Glutamatergic neuron (in vitro differentiated cells): ENCODE measurements around the gene DMRT1. TPM values are rescaled to one million over a fixed set of nuclear protein-coding genes. Genes with fewer than 3 reads are reported as not detected.

Experiments
- DNase-seq: peaks from one replicate; pipeline ENCODE4 v3.0.0; 2022
- H3K27ac Mint-ChIP-seq: one replicate; pipeline ENCODE4 v1.8.0; 2020; ENCODE audit warnings: mild to moderate bottlenecking, mixed read lengths, inconsistent platforms; ENCODE audit not compliant: unreplicated experiment
- H3K27me3 Mint-ChIP-seq: one replicate; pipeline ENCODE4 v1.8.0; 2020; ENCODE audit warnings: mild to moderate bottlenecking, moderate library complexity, mixed read lengths, inconsistent platforms; ENCODE audit not compliant: unreplicated experiment
- H3K36me3 Mint-ChIP-seq: one replicate; pipeline ENCODE4 v1.8.0; 2020; ENCODE audit warnings: mild to moderate bottlenecking, mixed read lengths, inconsistent platforms; ENCODE audit not compliant: unreplicated experiment
- H3K4me1 Mint-ChIP-seq: one replicate; pipeline ENCODE4 v1.8.0; 2020; ENCODE audit warnings: mild to moderate bottlenecking, low read depth, mixed read lengths, inconsistent platforms; ENCODE audit not compliant: unreplicated experiment
- H3K4me3 Mint-ChIP-seq: one replicate; pipeline ENCODE4 v1.8.0; 2020; ENCODE audit warnings: mild to moderate bottlenecking, mixed read lengths, inconsistent platforms; ENCODE audit not compliant: unreplicated experiment
- H3K9me3 Mint-ChIP-seq: one replicate; pipeline ENCODE4 v1.8.0; 2020; ENCODE audit warnings: mild to moderate bottlenecking, moderate library complexity, mixed read lengths, inconsistent platforms; ENCODE audit not compliant: unreplicated experiment
- total RNA-seq: library from RNA; stranded (reverse); fragmentation: NEBNext Ultra II Directional; extraction: Animal tissue kit (Norgen Biotek cat#: 25700); gene quantifications from one replicate; pipeline ENCODE4 v1.2.1, GENCODE V29; 2021; ENCODE audit not compliant: unreplicated experiment
- TF ChIP-seq, protein P1 (sequence below): fragments of 200-600 bp; sonication (generic); IDR thresholded peaks from one replicate; pipeline ENCODE4 v1.5.0; 2021; ENCODE audit not compliant: partially characterized antibody, unreplicated experiment

The DMRT1 gene
- total RNA-seq, 1 donor from 2014 or later: 0.25 TPM

DNA sequence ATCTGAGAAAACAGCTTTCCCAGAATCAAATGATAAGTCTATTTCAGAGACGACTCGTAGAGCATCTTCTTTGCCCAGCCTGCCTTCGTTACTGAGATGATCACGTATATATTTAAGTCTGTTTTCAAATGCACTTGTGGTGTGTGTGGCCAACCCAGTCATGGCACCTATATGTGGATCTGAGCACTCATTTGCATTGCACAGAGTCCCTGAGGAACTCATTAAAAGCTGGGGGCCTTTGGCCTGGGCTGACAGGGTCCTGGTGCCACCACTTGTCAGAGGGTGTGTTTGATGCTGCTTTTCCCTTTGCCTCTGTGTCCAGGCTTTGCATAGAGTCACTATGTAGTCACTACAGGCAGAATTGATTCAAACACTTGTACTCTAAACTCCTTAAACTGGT, 117.6 kb downstream of the DMRT1 start:
- TF ChIP-seq, protein P1, sequence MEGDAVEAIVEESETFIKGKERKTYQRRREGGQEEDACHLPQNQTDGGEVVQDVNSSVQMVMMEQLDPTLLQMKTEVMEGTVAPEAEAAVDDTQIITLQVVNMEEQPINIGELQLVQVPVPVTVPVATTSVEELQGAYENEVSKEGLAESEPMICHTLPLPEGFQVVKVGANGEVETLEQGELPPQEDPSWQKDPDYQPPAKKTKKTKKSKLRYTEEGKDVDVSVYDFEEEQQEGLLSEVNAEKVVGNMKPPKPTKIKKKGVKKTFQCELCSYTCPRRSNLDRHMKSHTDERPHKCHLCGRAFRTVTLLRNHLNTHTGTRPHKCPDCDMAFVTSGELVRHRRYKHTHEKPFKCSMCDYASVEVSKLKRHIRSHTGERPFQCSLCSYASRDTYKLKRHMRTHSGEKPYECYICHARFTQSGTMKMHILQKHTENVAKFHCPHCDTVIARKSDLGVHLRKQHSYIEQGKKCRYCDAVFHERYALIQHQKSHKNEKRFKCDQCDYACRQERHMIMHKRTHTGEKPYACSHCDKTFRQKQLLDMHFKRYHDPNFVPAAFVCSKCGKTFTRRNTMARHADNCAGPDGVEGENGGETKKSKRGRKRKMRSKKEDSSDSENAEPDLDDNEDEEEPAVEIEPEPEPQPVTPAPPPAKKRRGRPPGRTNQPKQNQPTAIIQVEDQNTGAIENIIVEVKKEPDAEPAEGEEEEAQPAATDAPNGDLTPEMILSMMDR: no peak
- no peak overlapping the region for H3K4me3 Mint-ChIP-seq
- DNase-seq: no peak
- no peaks in the 10 kb centered on the region for H3K36me3 Mint-ChIP-seq
- H3K27ac Mint-ChIP-seq: no peak overlapping the region
- H3K4me1 Mint-ChIP-seq: no peaks in the 10 kb centered on the region
- H3K9me3 Mint-ChIP-seq: peaks cover 1% of the 10 kb centered on the region
- H3K27me3 Mint-ChIP-seq: peaks cover 4% of the 10 kb centered on the region

DNA sequence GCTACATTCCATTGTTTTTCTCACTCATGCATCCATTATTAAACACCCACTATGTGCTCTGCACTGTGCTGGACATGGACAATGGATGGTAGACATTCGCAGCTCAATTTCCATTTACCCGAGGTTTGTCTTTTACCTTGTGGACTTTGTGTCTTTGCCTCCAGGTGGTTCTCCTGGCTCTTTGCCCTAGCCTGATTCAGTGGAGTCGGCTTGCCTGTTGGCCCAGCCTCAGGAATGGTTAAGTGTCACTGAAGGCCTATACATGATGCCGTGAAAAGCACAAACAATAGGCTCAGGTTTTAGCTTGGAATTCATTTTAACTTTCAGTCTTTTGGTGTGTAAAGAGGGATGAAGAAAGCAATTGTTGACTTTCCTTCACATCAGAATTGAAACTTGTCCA, 118.4 kb downstream of the DMRT1 start:
- H3K27me3 Mint-ChIP-seq: peaks cover 4% of the 10 kb centered on the region
- no peak overlapping the region for H3K4me3 Mint-ChIP-seq
- H3K9me3 Mint-ChIP-seq: peaks cover 1% of the 10 kb centered on the region

DNA sequence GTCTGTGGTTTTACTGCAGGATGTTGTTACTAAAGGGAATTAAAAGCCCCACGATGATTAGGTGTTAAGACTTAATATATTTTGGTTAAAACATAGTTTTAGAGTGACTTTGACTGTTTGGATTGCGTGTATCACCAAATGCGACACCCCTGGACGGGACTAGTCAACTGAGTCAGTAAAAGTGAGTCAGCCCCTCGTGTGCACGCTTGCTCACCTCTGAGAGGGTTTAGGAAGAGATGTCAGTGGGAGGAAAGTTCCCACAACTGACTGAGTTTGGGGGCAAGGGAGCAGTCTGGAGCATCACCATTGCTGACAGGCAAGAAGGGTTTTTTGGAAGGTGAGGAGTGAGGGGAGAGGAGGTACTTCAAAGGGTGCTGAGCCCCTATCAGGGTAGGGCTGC, 120.5 kb downstream of the DMRT1 start:
- H3K9me3 Mint-ChIP-seq: peaks cover 1% of the 10 kb centered on the region
- H3K4me3 Mint-ChIP-seq: no peak overlapping the region
- TF ChIP-seq, protein P1: no peak
- no peaks in the 10 kb centered on the region for H3K36me3 Mint-ChIP-seq
- no peak for DNase-seq
- H3K27me3 Mint-ChIP-seq: peaks cover 4% of the 10 kb centered on the region
- no peak overlapping the region for H3K27ac Mint-ChIP-seq
- H3K4me1 Mint-ChIP-seq: peaks cover 8% of the 10 kb centered on the region

More for the DNA sequence above, 118.4 kb downstream of the DMRT1 start:
- DNase-seq: no peak
- H3K36me3 Mint-ChIP-seq: no peaks in the 10 kb centered on the region
- TF ChIP-seq, protein P1: no peak
- peaks cover 4% of the 10 kb centered on the region for H3K4me1 Mint-ChIP-seq
- no peak overlapping the region for H3K27ac Mint-ChIP-seq

DNA sequence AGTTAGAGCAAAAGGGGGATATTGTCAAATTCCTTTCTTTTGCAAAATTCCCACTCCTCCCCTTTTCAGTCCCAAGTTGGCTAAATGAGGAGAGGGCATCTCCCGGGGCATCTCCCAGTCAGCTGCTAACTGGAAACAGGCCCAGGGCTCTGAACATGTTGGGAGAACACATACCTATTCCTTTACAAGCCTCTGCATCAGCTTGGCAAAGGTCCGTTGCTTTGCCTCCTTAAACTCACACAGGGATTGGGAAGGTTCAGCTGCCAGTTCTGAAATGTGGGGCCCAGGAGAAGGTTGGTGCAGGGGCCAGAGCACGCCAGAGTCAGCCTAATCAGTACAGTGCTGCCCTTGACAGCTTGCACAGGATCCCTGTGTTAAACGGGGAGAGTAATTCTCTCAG, 124.0 kb downstream of the DMRT1 start:
- peaks cover 21% of the 10 kb centered on the region for H3K4me1 Mint-ChIP-seq
- no peak overlapping the region for H3K4me3 Mint-ChIP-seq
- no peak overlapping the region for H3K27ac Mint-ChIP-seq
- peaks cover 11% of the 10 kb centered on the region for H3K9me3 Mint-ChIP-seq
- peaks cover 4% of the 10 kb centered on the region for H3K36me3 Mint-ChIP-seq
- no peak for DNase-seq
- peaks cover 20% of the 10 kb centered on the region for H3K27me3 Mint-ChIP-seq
- TF ChIP-seq, protein P1: no peak

DNA sequence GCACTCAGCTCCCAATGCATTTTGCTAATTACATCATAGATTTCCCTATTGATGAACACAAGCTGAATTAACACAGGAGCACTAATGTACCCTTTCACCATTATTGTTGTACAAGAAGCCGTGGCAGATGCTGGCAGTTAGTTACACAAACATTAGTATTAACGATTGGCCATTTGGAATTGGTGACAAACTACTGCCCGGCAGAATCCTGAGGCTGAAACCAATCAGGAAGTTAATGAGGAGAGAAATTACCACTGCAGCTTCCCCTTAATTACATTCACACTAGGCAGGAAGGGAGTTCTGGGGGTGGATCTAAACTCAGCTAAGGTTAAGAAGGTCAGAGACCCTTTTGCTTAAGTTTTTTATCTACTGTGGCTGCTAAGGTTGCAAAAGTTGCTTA, 125.4 kb downstream of the DMRT1 start:
- Mint-ChIP-seq H3K27me3 (peaks cover 24% of the 10 kb centered on the region), H3K4me3 (no peak overlapping the region), H3K36me3 (peaks cover 4% of the 10 kb centered on the region), H3K4me1 (peaks cover 21% of the 10 kb centered on the region), H3K27ac (no peak overlapping the region), H3K9me3 (peaks cover 11% of the 10 kb centered on the region)
- DNase-seq: no peak
- TF ChIP-seq, protein P1: no peak
